Measurements from ENCODE around the gene NUPR1.
A peak's percentile ranks its signal among the peaks of the same experiment; 100 is the strongest.

GRCh38 chr16:28491970-28492474 is 46.8 kb downstream of the NUPR1 start, which contains the start of gene CLN3:
- TF ChIP-seq POLR2AphosphoS5 (IDR thresholded peaks at IDR 0.05; ENCODE audit: low read depth, low read length) (no peak), POLR2A (IDR thresholded peaks at IDR 0.05; ENCODE audit: low read depth, low read length) (peak; percentile 52; the same call in 1 of the 2 replicates), TAF1 (IDR thresholded peaks at IDR 0.05; ENCODE audit: low read depth, low read length) (peak; percentile 58; the same call in 1 of the 2 replicates), PAX5 (IDR thresholded peaks at IDR 0.05; ENCODE audit: insufficient read depth, low read length, severe bottlenecking) (no peak), POU2F2 (IDR thresholded peaks at IDR 0.05; ENCODE audit: low read depth, low read length) (peak; percentile 88), SPI1 (IDR thresholded peaks at IDR 0.05; ENCODE audit: low read depth, low read length) (no peak)

Data from GM12891 (cell line).